ENCODE data around the gene RAB6B.

Gene RAB6B

DNA sequence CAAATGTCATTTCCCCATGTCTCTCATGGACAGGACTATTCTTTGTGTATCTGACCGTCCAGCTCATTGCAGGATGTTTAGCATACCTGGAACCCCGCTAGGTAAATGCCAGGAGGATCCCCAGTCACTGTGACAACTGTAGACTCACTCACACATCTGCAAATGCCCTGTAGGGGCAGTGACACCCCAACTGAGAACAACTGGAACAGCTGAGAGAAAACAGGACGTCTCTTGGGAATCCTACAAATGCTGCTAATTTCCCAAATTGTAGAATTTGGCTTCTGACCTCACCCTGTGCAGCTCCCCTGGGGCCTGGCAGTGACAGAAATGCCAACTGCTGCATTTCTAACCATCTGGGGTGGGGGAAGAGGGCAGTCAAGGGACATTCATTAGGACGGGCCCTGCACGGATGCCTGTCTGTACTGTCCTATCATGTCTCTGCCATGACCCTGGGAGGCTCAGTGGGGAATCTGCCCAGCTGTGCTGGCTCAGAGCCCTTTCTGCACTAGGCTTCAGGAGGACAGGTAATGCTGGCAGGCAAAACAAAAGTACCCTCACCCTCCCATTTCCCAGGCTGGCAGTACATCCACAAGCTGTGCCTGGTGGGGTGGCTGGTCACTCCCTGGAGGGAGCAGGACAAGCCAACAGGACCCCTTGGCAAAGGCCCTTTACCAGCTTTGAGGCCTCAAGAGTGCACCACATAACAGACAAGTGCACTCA is 30.4 kb downstream of the RAB6B start:
- ATAC-seq = no peak
- no peak for TF ChIP-seq ZFP30 (CRISPR knock-in tag; IDR thresholded peaks at IDR 0.05)
- no peak for TF ChIP-seq RARB (CRISPR knock-in tag; IDR thresholded peaks at IDR 0.05)
- no peak for TF ChIP-seq ZFP3 (CRISPR knock-in tag; IDR thresholded peaks at IDR 0.05)
- no peak for TF ChIP-seq ISL1 (CRISPR knock-in tag; IDR thresholded peaks at IDR 0.05)
- TF ChIP-seq TCF4 (CRISPR knock-in tag; IDR thresholded peaks at IDR 0.05; ENCODE audit: borderline replicate concordance) = no peak
- TF ChIP-seq, protein P1, sequence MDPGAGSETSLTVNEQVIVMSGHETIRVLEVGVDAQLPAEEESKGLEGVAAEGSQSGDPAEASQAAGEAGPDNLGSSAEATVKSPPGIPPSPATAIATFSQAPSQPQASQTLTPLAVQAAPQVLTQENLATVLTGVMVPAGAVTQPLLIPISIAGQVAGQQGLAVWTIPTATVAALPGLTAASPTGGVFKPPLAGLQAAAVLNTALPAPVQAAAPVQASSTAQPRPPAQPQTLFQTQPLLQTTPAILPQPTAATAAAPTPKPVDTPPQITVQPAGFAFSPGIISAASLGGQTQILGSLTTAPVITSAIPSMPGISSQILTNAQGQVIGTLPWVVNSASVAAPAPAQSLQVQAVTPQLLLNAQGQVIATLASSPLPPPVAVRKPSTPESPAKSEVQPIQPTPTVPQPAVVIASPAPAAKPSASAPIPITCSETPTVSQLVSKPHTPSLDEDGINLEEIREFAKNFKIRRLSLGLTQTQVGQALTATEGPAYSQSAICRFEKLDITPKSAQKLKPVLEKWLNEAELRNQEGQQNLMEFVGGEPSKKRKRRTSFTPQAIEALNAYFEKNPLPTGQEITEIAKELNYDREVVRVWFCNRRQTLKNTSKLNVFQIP (CRISPR knock-in tag; IDR thresholded peaks at IDR 0.05; ENCODE audit: borderline replicate concordance, low read depth) = no peak
- TF ChIP-seq ESRRG (CRISPR knock-in tag; IDR thresholded peaks at IDR 0.05) = no peak
- TF ChIP-seq ZNF565 (CRISPR knock-in tag; conservative IDR thresholded peaks at IDR 0.05; ENCODE audit: low read depth) = no peak
- TF ChIP-seq SNAI2 (CRISPR knock-in tag; IDR thresholded peaks at IDR 0.05) = no peak
- no peak for TF ChIP-seq BACH2 (CRISPR knock-in tag; IDR thresholded peaks at IDR 0.05; ENCODE audit: borderline replicate concordance)
- TF ChIP-seq ARNTL (CRISPR knock-in tag; IDR thresholded peaks at IDR 0.05; ENCODE audit: borderline replicate concordance, low read depth) = no peak
- TF ChIP-seq, protein P2, sequence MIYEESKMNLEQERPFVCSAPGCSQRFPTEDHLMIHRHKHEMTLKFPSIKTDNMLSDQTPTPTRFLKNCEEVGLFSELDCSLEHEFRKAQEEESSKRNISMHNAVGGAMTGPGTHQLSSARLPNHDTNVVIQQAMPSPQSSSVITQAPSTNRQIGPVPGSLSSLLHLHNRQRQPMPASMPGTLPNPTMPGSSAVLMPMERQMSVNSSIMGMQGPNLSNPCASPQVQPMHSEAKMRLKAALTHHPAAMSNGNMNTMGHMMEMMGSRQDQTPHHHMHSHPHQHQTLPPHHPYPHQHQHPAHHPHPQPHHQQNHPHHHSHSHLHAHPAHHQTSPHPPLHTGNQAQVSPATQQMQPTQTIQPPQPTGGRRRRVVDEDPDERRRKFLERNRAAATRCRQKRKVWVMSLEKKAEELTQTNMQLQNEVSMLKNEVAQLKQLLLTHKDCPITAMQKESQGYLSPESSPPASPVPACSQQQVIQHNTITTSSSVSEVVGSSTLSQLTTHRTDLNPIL (CRISPR knock-in tag; IDR thresholded peaks at IDR 0.05; ENCODE audit: low read depth) = no peak
- no peak for TF ChIP-seq OSR1 (CRISPR knock-in tag; IDR thresholded peaks at IDR 0.05)
- no peak for TF ChIP-seq PPARA (CRISPR knock-in tag; IDR thresholded peaks at IDR 0.05; ENCODE audit: borderline replicate concordance)
- TF ChIP-seq, protein P3, sequence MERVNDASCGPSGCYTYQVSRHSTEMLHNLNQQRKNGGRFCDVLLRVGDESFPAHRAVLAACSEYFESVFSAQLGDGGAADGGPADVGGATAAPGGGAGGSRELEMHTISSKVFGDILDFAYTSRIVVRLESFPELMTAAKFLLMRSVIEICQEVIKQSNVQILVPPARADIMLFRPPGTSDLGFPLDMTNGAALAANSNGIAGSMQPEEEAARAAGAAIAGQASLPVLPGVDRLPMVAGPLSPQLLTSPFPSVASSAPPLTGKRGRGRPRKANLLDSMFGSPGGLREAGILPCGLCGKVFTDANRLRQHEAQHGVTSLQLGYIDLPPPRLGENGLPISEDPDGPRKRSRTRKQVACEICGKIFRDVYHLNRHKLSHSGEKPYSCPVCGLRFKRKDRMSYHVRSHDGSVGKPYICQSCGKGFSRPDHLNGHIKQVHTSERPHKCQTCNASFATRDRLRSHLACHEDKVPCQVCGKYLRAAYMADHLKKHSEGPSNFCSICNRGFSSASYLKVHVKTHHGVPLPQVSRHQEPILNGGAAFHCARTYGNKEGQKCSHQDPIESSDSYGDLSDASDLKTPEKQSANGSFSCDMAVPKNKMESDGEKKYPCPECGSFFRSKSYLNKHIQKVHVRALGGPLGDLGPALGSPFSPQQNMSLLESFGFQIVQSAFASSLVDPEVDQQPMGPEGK (CRISPR knock-in tag; IDR thresholded peaks at IDR 0.05; ENCODE audit: borderline replicate concordance) = no peak
- TF ChIP-seq, protein P4, sequence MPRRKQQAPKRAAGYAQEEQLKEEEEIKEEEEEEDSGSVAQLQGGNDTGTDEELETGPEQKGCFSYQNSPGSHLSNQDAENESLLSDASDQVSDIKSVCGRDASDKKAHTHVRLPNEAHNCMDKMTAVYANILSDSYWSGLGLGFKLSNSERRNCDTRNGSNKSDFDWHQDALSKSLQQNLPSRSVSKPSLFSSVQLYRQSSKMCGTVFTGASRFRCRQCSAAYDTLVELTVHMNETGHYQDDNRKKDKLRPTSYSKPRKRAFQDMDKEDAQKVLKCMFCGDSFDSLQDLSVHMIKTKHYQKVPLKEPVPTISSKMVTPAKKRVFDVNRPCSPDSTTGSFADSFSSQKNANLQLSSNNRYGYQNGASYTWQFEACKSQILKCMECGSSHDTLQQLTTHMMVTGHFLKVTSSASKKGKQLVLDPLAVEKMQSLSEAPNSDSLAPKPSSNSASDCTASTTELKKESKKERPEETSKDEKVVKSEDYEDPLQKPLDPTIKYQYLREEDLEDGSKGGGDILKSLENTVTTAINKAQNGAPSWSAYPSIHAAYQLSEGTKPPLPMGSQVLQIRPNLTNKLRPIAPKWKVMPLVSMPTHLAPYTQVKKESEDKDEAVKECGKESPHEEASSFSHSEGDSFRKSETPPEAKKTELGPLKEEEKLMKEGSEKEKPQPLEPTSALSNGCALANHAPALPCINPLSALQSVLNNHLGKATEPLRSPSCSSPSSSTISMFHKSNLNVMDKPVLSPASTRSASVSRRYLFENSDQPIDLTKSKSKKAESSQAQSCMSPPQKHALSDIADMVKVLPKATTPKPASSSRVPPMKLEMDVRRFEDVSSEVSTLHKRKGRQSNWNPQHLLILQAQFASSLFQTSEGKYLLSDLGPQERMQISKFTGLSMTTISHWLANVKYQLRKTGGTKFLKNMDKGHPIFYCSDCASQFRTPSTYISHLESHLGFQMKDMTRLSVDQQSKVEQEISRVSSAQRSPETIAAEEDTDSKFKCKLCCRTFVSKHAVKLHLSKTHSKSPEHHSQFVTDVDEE (CRISPR knock-in tag; IDR thresholded peaks at IDR 0.05) = no peak
- TF ChIP-seq, protein P5, sequence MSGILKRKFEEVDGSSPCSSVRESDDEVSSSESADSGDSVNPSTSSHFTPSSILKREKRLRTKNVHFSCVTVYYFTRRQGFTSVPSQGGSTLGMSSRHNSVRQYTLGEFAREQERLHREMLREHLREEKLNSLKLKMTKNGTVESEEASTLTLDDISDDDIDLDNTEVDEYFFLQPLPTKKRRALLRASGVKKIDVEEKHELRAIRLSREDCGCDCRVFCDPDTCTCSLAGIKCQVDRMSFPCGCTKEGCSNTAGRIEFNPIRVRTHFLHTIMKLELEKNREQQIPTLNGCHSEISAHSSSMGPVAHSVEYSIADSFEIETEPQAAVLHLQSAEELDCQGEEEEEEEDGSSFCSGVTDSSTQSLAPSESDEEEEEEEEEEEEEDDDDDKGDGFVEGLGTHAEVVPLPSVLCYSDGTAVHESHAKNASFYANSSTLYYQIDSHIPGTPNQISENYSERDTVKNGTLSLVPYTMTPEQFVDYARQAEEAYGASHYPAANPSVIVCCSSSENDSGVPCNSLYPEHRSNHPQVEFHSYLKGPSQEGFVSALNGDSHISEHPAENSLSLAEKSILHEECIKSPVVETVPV (CRISPR knock-in tag; IDR thresholded peaks at IDR 0.05) = no peak
- no peak for TF ChIP-seq ZNF70 (CRISPR knock-in tag; IDR thresholded peaks at IDR 0.05)
- no peak for TF ChIP-seq CSDC2 (CRISPR knock-in tag; IDR thresholded peaks at IDR 0.05)
- TF ChIP-seq GLIS3 (CRISPR knock-in tag; IDR thresholded peaks at IDR 0.05) = no peak

DNA sequence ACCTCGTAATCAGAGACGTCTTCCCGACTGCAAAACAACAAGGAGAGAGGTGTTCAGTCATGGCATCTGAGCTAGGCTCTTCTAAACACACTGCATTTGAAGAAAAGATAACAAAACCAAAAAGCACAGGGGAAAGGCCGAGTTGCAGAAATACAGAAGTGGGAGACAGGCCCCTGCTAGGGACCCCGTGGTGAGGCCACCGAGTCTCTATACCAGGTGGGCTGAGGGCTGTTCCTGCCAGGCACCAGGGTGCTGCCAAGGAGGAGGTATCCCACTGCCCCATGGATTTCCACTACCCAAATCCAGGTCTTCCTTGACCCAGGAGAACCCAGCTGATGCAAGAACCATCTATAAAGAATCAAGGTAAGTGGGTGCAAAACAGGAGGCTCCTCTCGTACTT is 31.1 kb downstream of the RAB6B start:
- no peak for TF ChIP-seq GLIS3 (CRISPR knock-in tag; IDR thresholded peaks at IDR 0.05)
- TF ChIP-seq ISL1 (CRISPR knock-in tag; IDR thresholded peaks at IDR 0.05) = no peak
- TF ChIP-seq, protein P5 (CRISPR knock-in tag; IDR thresholded peaks at IDR 0.05) = no peak
- no peak for TF ChIP-seq SNAI2 (CRISPR knock-in tag; IDR thresholded peaks at IDR 0.05)
- TF ChIP-seq ARNTL (CRISPR knock-in tag; IDR thresholded peaks at IDR 0.05; ENCODE audit: borderline replicate concordance, low read depth) = no peak
- TF ChIP-seq ZFP3 (CRISPR knock-in tag; IDR thresholded peaks at IDR 0.05) = no peak
- TF ChIP-seq BACH2 (CRISPR knock-in tag; IDR thresholded peaks at IDR 0.05; ENCODE audit: borderline replicate concordance) = no peak
- TF ChIP-seq CSDC2 (CRISPR knock-in tag; IDR thresholded peaks at IDR 0.05) = no peak
- TF ChIP-seq ZC3H10 (CRISPR knock-in tag; IDR thresholded peaks at IDR 0.05) = no peak
- TF ChIP-seq ZFP30 (CRISPR knock-in tag; IDR thresholded peaks at IDR 0.05) = no peak
- no peak for TF ChIP-seq RARB (CRISPR knock-in tag; IDR thresholded peaks at IDR 0.05)

More for the DNA sequence above, 31.1 kb downstream of the RAB6B start:
- ATAC-seq = no peak

All from SK-N-SH treated with all-trans-retinoic acid at 6 μM for 48 hours (cell line).